Activated CD4-positive, alpha-beta T cell treated with anti-CD3 and anti-CD28 coated beads, Interleukin-2, Interleukin-6, amounts not matched to agents 100 ng/mL and 50 ng/mL, durations not matched to agents 16 hours and 8 hours (primary cell): ENCODE measurements around the gene GNB5.

ENCODE experiments used
- DNase-seq: peaks from one replicate; pipeline ENCODE4 v3.0.0-alpha.2; 2020

The GNB5 gene

GRCh38 chr15:52164631-52165265 lies 26.4 kb downstream of the GNB5 start:
- DNase-seq = no peak

- DNase-seq = no peak
Measured at GRCh38 chr15:52163321-52164190, 27.6 kb downstream of the GNB5 start.

- no peak for DNase-seq
Measured at GRCh38 chr15:52162876-52163275, 28.3 kb downstream of the GNB5 start.

- no peak for DNase-seq
Measured at GRCh38 chr15:52162260-52162659, 28.9 kb downstream of the GNB5 start.

- DNase-seq = no peak
Measured at GRCh38 chr15:52161406-52161966, 29.7 kb downstream of the GNB5 start.

- no peak for DNase-seq
Measured at GRCh38 chr15:52159645-52160044, 31.5 kb downstream of the GNB5 start.

- DNase-seq = no peak
Measured at GRCh38 chr15:52158084-52158765, 33.0 kb downstream of the GNB5 start.

- no peak for DNase-seq
Measured at GRCh38 chr15:52155878-52156277, 35.3 kb downstream of the GNB5 start.

GRCh38 chr15:52154896-52155865 lies 36.0 kb downstream of the GNB5 start:
- no peak for DNase-seq

- no peak for DNase-seq
Measured at GRCh38 chr15:52153900-52154895, 37.0 kb downstream of the GNB5 start.

- no peak for DNase-seq
Measured at GRCh38 chr15:52151353-52151752, 39.8 kb downstream of the GNB5 start.

- DNase-seq = no peak
Measured at GRCh38 chr15:52150871-52151270, 40.3 kb downstream of the GNB5 start.

GRCh38 chr15:52150043-52150825 lies 41.0 kb downstream of the GNB5 start:
- no peak for DNase-seq

- DNase-seq = no peak
Measured at GRCh38 chr15:52148403-52148802, 42.8 kb downstream of the GNB5 start.

GRCh38 chr15:52146776-52147175 lies 44.4 kb downstream of the GNB5 start:
- DNase-seq = no peak

- no peak for DNase-seq
Measured at GRCh38 chr15:52146261-52146660, 44.9 kb downstream of the GNB5 start.

GRCh38 chr15:52144656-52145178 lies 46.5 kb downstream of the GNB5 start:
- no peak for DNase-seq

- no peak for DNase-seq
Measured at GRCh38 chr15:52143873-52144272, 47.3 kb downstream of the GNB5 start.

- no peak for DNase-seq
Measured at GRCh38 chr15:52140646-52141045, 50.5 kb downstream of the GNB5 start.
